Sigmoid colon (tissue), 7 donors: Measurements from ENCODE around the gene SLC9A3. TPM values are rescaled to one million over a fixed set of nuclear protein-coding genes. Genes with fewer than 3 reads are reported as not detected.

ENCODE experiments used
- DNase-seq: peaks from one replicate; pipeline ENCODE4 v3.0.0-alpha.2; 2019
- H3K27ac ChIP-seq, 4 donors: fragments of 200-600 bp; sonication (generic); one replicate each; pipeline ENCODE4 v1.5.1; 2016 to 2019; ENCODE audit warnings: mild to moderate bottlenecking in 1 of 4
- H3K27me3 ChIP-seq, 3 donors: fragments of 200-600 bp; sonication (generic); one replicate each; pipeline ENCODE4 v1.5.1; 2019; ENCODE audit warnings: mild to moderate bottlenecking in 1 of 3
- H3K36me3 ChIP-seq, 4 donors: fragments of 200-600 bp; sonication (generic); one replicate each; pipeline ENCODE4 v1.5.1; 2016 to 2019
- H3K4me1 ChIP-seq, 4 donors: fragments of 200-600 bp; sonication (generic); one replicate each; pipeline ENCODE4 v1.5.1; 2017 to 2019
- H3K4me3 ChIP-seq, 4 donors: fragments of 200-600 bp; sonication (generic); one replicate each; pipeline ENCODE4 v1.5.1; 2017 to 2019; ENCODE audit warnings: mild to moderate bottlenecking in 2 of 4, moderate library complexity in 1 of 4
- H3K9me3 ChIP-seq, 4 donors: fragments of 200-600 bp in 3 of 4; sonication (generic) in 3 of 4; one replicate each; pipeline versions ENCODE4 v1.5.1 to v1.6.1; 2013 to 2019
- CTCF ChIP-seq, 4 experiments: fragments of 450-650 bp in 3 of 4; fragments of 200-600 bp in 1 of 4; IDR thresholded peaks; one replicate each; pipeline ENCODE4 v1.5.1; 2016 to 2019; ENCODE audit warnings: antibody characterized with exemption in 4 of 4, mild to moderate bottlenecking in 3 of 4, moderate library complexity in 2 of 4
- EP300 ChIP-seq, 4 donors: sonication (generic); formaldehyde crosslinking; IDR thresholded peaks; one replicate each; pipeline ENCODE4 v1.6.1; 2017; ENCODE audit warnings: antibody characterized with exemption in 4 of 4
- POLR2A ChIP-seq, 2 donors: fragments of 450-650 bp; IDR thresholded peaks; one replicate each; pipeline ENCODE4 v1.6.1; 2016; ENCODE audit warnings: antibody characterized with exemption in 2 of 2, mild to moderate bottlenecking in 2 of 2, moderate library complexity in 2 of 2
- POLR2AphosphoS5 ChIP-seq, 4 donors: sonication (generic); formaldehyde crosslinking; IDR thresholded peaks; one replicate each; pipeline ENCODE4 v1.6.1; 2017; ENCODE audit warnings: antibody characterized with exemption in 4 of 4
- WGBS, 2 donors: extraction: QIAGEN DNeasy Blood & Tissue Kit; methylation state at CpG; one replicate each; pipeline ENCODE4 v1.1.7; 2013; 5-methylcytosine and 5-hydroxymethylcytosine counted together
- intact Hi-C: fragments of 100-400 bp; cut with DNase I; formaldehyde crosslinking; loops from one replicate; pipeline ENCODE4 v1.15.1; 2023
- polyA plus RNA-seq, 3 donors: library from polyadenylated mRNA; stranded (reverse); fragments of 200-250 nt; gene quantifications; one replicate each; pipeline ENCODE4 v1.2.3, GENCODE V29; 2013
- total RNA-seq, 4 donors: library from RNA; depleted of rRNA; stranded (reverse); fragments of >200 nt; gene quantifications; one replicate each; pipeline ENCODE4 v1.1.0, GENCODE V29; 2016
- donor health status: healthy with polysubstance abuse.
- donor health status: Bipolar disorder and iron deficiency.
- donor health status: healthy.

Gene SLC9A3
- total and polyA plus RNA-seq, 7 donors: 0.83 to 51.3 (median 2.5) TPM

DNA sequence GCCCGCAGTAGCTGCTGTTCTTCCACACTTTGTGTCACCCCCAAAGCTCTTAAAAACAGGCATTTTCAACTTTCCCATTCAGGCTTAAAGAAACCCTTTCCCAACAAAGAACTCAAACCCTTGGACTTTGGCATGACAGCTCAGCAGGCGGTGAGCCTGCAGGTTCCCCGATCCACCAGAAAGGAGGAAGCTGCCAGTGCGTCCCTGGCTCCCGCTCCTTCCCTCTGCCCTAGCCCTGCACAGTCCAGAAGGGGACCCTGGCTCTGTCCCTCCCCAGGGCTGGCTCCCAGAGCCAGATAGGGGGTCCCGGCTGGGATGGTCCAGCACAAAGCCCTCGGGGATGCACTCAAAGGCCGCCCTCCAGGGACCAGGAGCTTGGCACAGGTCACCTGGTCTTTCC lies 9.6 kb downstream of the SLC9A3 start:
- no peaks in the 10 kb centered on the region for H3K36me3 ChIP-seq
- intact Hi-C loops: no loop called here
- WGBS, 2 donors: 38 to 68% methylated on average over 8 of the region's 8 CpGs
- H3K9me3 ChIP-seq: no peaks in the 10 kb centered on the region
- TF ChIP-seq POLR2A (IDR thresholded peaks at IDR 0.05) (no peak), POLR2AphosphoS5 (IDR thresholded peaks at IDR 0.05) (no peak), EP300 (IDR thresholded peaks at IDR 0.05) (no peak), CTCF (IDR thresholded peaks at IDR 0.05) (no peak)
- H3K4me3 ChIP-seq: no peak overlapping the region
- H3K4me1 ChIP-seq: no peaks in the 10 kb centered on the region
- peaks cover 0 to 70% (median 25%) of the 10 kb centered on the region in 3 donors for H3K27me3 ChIP-seq
- no peak for DNase-seq
- no peak overlapping the region for H3K27ac ChIP-seq

DNA sequence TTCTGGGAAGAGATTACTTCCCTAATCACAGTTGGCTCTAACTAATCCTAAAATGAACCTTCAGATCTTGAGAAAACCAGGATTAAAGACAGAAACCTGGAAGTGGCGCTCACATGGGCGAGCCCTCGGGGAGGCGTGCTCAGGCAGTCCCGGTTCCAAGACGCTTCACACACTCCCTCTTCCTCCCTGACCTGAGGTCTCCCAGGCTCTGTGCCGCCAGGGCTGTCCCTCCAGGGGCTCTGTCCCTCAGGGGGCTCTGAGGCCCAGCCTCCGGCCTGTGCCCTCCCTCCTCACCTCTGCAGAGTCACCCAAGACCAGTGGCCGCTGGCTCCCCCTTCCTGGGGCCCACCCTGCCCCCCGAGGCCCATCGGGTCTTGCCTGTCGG lies 10.2 kb downstream of the SLC9A3 start:
- Histone ChIP-seq H3K4me3 (no peak overlapping the region), H3K9me3 (no peaks in the 10 kb centered on the region), H3K36me3 (no peaks in the 10 kb centered on the region), H3K27ac (no peak overlapping the region), H3K4me1 (no peaks in the 10 kb centered on the region), H3K27me3 (peaks cover 0 to 64% (median 22%) of the 10 kb centered on the region in 3 donors)
- TF ChIP-seq POLR2A (IDR thresholded peaks at IDR 0.05) (no peak), CTCF (IDR thresholded peaks at IDR 0.05) (no peak), POLR2AphosphoS5 (IDR thresholded peaks at IDR 0.05) (no peak), EP300 (IDR thresholded peaks at IDR 0.05) (no peak)
- DNase-seq: no peak
- WGBS, 2 donors: 80 to 82% methylated on average over 12 of the region's 12 CpGs
- intact Hi-C loops: no loop called here

DNA sequence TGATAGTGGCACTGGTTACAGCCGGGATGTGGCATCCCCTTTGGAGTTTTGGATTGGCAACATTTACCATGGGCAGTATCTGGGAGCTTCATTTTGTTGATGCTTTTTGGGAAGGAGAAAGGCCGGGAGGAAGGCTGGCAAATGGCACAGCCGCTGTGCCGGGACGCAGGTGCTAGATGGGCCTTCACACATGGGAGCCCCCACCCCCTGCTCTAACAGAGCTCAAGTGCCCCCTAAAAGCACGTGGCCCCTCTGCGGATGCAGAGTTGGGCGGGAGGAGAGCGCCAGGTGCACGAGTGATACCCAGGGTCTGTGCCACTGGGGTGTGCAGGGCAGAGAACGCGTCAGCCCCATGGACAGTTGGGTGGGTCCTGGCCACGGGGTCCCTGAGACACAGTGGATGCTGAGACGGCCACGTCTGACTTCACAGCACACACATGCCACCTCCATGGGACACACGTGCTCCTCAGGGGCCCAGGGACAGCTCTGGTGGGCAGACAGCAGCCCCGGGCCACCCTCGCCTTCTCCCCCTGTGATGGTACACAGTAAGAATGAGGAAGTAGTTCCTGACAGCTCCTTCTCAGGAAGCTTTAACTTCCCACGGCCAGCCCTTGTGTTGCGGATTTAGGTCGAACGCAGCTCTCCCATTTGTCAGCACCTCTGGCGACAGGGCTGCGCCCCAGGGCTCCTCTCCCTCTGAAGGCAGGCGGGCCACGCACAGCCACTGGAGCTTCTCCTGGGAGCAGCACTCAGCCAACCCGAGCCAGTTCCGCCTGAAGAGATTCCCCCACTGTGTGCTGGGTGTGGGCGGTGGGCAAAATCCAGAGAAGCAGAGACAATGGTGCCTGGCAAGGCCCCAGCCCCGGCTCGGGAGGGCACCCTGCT lies 10.8 kb downstream of the SLC9A3 start:
- H3K4me1 ChIP-seq: no peaks in the 10 kb centered on the region
- H3K36me3 ChIP-seq: no peaks in the 10 kb centered on the region
- no peak overlapping the region for H3K27ac ChIP-seq
- H3K9me3 ChIP-seq: no peaks in the 10 kb centered on the region
- intact Hi-C loops: no loop called here
- H3K4me3 ChIP-seq: no peak overlapping the region
- TF ChIP-seq POLR2A (IDR thresholded peaks at IDR 0.05) (no peak), EP300 (IDR thresholded peaks at IDR 0.05) (no peak), CTCF (IDR thresholded peaks at IDR 0.05) (no peak), POLR2AphosphoS5 (IDR thresholded peaks at IDR 0.05) (no peak)
- peaks cover 0 to 58% (median 19%) of the 10 kb centered on the region in 3 donors for H3K27me3 ChIP-seq
- 64 to 82% methylated on average over 31 of the region's 31 CpGs for WGBS, 2 donors
- DNase-seq: no peak

- intact Hi-C loops: no loop called here
Observed at GRCh38 chr5:511476-511875, 12.8 kb downstream of the SLC9A3 start.

More at GRCh38 chr5:511476-511875, 12.8 kb downstream of the SLC9A3 start:
- 92% methylated on average over 16 of the region's 16 CpGs for WGBS, 2 donors
- DNase-seq: no peak
- H3K27ac ChIP-seq: no peak overlapping the region
- no peaks in the 10 kb centered on the region for H3K36me3 ChIP-seq
- no peaks in the 10 kb centered on the region for H3K9me3 ChIP-seq
- peaks cover 0 to 42% (median 12%) of the 10 kb centered on the region in 3 donors for H3K27me3 ChIP-seq
- H3K4me1 ChIP-seq: no peaks in the 10 kb centered on the region
- no peak for TF ChIP-seq CTCF (IDR thresholded peaks at IDR 0.05)
- no peak for TF ChIP-seq POLR2A (IDR thresholded peaks at IDR 0.05)
- TF ChIP-seq EP300 (IDR thresholded peaks at IDR 0.05): no peak
- no peak for TF ChIP-seq POLR2AphosphoS5 (IDR thresholded peaks at IDR 0.05)
- no peak overlapping the region for H3K4me3 ChIP-seq
